ENCODE results near the gene ERC2.

The ERC2 gene

GRCh38 chr3:55641964-55642363 is 826.3 kb downstream of the ERC2 start:
- no peak for DNase-seq (ENCODE audit: low read depth)

DNA sequence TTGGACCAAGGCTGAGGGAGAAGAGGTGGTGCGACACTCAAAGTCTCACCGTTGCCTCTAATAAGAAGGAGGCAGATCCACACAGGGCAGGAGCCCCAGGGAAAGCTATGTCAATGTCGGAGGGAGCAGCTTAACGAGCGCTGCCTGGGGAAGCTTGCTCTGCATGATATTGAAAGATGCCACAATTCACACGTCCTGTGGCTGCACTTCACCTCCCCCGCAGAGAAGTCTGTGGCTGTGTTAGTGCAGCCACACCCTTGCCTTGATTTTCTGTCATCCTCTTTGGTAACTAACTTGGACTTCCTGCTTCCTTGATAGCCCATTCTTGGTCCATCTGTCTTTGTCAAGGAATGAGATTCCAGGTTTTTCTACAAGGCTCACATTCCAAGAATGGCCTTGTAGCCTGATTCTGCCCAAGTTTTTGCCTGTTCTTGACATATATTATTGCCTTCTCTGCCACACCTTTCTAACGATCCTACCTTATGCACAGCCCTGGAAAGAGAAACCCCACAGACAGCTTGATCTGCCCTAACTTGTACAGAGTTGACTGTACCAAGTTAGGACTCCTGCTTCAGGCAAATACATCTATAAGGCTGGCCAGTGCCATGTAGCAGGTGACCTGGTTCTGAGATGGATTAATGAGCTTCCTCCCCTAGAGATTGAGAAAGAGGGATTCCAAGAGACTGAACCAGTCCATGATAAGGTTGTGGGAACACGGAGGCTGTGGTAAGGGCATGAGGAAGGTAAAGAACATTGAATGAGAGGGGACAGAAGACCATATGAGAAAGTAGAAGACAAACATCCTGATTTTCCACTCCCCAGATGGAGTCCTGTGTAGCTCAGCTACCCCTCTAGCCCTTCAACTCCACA is 828.1 kb downstream of the ERC2 start:
- no peak for DNase-seq (ENCODE audit: low read depth)

DNA sequence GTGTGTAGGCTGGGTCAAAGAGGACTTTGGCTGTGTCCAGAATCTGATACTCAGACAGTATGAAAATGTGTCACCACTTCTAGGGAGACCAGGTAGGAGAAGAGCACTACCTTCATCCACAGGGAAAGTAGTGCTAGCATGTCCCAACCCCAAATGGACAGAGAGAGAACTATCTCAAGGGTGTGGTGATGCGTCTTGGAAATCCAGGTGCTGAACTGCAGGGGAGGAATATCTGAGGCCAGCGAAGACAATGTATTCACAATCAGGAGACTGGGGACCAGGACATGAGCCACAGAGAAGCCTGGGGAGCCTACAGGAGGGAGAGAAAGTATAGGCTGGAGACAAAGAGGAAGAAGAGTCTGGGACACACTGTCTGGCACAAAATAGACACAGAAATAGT is 829.1 kb downstream of the ERC2 start:
- no peak for DNase-seq (ENCODE audit: low read depth)

GRCh38 chr3:55637906-55638638 is 830.2 kb downstream of the ERC2 start:
- DNase-seq (ENCODE audit: low read depth), result no peak

DNA sequence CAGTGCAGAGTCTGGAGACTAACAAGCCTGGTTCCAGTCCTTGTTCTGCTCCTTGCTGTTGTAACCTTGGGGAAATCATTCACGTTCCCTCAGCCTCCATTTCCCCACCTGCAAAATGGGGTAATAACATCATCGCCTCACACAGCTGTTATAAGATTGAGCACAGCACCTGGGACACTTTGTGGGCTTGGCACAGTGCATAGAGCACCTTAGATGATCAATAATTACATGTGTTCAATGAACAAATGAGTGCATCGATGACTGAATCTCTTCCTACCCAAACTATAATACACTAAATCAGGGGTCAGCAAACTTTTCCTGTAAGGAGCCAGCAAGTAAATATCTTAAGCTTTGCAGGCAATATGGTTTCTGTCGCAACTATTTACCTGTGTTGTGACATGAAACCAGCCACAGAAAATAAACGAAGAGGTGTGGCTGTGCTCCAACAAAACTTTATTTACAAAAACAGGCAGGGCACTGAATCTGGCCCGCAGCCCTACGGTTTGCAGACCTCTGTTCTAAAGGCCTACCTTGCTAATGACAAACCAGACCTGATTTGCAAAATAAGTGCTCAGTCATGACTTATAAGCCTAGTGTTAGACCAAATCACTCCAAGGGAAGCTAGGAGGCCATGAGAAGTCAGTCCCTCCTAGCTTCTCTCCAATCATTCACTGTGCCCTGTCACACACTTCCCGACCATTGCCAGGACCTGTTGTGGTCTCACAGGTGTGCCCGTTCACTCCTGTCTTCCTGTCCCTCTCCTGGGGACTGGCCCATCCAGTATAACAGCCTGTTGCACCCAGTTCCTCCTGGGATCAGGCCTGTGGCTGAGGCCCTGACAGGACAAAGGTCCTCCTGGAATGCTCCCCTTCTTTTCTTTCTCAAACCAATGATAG is 831.7 kb downstream of the ERC2 start:
- DNase-seq (ENCODE audit: low read depth), result no peak

DNA sequence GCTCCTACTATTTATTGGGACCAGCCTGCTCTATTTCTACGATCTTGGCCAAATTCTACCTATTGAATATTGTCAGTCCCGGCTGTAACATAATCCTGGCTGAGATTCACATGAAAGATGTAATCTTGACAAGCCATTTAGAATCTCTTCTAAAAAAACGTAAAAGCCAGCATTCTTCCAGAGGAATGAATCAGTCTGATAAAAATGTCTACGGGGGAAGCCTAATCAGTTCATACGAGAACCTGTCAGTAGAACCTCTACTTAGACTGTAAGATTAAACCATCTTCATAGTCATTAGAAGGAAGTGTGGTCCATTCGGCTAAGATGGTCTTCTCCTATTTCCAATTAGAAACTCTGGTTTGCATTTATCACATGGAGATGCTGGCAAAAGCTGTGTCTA is 833.9 kb downstream of the ERC2 start:
- DNase-seq (ENCODE audit: low read depth), result no peak

DNA sequence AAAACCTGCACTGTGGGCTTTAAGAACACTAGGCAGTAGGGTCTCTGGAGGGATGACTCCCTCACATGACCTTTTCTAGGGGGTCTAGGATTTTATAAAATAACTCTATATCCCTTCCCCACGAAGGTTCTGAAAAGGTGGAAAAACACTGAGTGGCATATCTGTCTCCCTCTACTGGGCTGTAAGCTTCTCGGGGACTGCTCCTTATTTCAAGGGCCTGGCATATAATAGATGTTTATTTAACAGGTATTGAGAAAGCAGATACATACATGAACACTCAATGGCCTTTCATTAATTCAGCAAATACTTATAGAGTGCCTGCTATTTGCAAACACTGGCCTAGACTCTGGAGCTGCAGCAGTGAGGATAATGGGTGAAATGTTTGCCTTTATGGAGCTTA is 834.9 kb downstream of the ERC2 start:
- no peak for DNase-seq (ENCODE audit: low read depth)

DNA sequence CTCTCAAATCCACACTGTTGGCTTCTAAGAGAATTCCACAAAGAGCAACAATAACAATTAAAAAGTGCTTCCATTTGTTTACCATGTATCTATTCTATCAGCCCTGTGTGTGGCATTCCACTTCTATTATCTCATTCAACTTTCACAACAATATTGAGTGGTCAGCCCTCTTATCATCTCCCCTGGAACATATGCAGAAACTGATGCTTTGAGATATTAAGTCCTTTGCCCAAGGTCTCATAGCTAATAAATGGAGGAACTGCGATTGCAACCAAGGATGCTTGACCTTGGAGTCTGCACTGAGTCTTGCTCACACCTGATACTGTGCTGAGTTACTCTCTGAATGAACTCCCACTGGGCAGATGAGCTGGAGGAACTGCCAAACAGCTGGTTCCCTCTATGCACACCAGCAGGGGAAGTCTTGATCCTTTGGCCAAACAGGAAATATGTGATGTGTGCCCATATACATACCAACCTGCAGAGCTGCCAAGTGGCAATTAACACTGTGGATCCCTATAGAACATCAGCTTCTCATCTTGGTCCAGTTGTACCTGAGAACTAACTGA is 836.4 kb downstream of the ERC2 start:
- no peak for DNase-seq (ENCODE audit: low read depth)

DNA sequence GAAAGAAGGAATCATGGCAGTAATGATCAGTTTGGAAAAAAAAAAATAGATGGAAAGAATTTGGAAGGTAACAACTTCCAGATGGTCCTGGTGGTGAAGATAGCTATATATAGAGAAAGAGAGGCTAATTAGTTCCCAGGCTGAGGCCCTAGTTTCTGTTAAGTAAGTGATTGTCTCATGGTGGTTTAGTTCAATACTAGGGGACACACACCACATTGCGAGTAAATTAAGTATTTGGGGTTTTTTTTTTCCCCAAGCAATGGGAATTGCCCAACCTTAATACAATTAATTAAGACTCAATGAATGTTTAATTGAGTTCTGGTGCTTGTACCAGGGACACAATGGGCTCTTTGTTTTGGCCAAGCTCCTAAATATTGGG is 837.4 kb downstream of the ERC2 start:
- no peak for DNase-seq (ENCODE audit: low read depth)

DNA sequence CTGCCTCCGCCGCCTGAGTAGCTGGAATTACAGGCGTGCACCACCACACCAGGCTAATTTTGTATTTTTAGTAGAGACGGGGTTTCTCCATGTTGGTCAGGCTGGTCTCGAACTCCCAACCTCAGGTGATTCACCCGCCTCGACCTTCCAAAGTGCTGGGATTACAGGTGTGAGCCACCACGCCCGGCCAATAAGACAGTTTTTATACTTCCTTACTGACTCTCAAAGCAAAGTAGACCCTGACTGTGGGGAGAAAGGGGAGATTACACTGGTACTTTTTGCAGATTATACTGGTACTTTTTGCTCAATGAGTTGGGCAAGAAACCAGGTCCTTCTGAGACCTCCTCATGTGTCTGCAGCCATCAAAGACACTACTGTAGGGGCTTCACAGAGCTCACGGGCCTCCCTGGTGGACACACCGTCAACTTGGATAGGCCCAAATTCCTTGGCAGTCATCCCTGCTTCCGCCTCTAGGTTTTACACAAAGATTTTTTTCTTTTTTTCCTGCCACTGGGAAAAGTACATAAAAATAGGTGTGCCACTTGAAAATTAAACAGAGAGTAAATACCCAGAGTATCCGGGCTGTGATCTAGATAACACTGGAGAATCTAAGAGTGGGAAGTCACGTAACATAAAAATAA is 837.9 kb downstream of the ERC2 start:
- no peak for DNase-seq (ENCODE audit: low read depth)

- DNase-seq (ENCODE audit: low read depth), result no peak
Observed at GRCh38 chr3:55629432-55629831, 838.8 kb downstream of the ERC2 start.

DNA sequence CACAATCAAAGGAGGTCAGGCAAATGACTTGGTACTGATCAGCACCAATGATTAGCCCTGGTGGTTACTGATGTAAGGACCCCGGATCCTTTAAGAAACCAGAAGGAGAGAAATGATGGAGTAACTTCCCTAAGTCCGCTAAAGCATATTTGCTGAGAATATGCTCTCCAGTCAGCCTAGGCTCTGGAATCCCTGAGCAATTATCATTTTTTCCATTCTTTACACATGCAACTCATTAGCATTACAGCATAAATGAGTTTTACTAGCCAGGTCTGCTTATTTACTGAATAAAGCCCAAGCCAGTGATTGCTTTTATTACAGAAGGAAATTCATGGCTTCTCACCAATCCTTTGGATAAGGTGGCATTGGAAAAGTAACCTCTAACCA is 842.0 kb downstream of the ERC2 start:
- DNase-seq (ENCODE audit: low read depth), result no peak

DNA sequence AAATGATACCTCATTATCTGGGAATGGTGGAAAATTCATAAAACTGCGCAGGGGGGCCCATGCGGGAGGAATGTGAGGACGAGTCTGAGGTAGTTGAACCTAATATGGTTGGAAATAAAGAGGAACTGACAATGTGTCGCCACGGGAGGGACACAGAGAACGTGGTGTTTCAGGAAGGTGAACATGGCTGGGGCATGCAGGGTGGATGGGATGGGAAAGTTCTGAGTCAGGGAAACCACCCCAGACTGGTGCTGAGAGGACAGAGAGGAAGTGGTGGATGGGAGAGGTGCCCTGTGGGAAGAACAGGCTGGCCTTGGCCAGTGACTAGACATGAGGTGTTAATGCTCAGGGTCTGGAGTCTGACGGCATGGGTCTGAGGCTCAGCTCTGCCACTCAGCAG is 844.0 kb downstream of the ERC2 start:
- DNase-seq (ENCODE audit: low read depth), result no peak

DNA sequence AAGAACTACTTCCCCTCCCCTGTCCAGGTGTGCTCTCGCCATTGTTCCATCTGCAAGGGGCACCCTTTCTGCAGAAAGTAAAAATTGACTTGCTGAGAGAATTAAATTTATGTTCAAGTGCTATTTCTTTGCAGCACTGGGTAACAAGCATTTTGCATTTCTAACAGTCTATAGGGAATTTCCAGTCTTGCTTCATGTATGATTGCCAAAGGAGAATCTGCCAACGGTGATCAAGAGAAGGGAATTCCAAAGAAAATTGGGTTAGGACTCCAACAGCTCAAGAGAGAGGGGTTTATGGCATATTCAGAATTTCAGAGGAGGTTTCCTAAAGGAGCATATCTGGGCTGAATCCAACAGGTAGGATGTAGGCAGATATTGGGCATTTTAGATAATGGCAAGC is 844.5 kb downstream of the ERC2 start:
- no peak for DNase-seq (ENCODE audit: low read depth)

GRCh38 chr3:55622733-55623132 is 845.5 kb downstream of the ERC2 start:
- DNase-seq (ENCODE audit: low read depth), result no peak

- no peak for DNase-seq (ENCODE audit: low read depth)
Observed at GRCh38 chr3:55622116-55622515, 846.2 kb downstream of the ERC2 start.

DNA sequence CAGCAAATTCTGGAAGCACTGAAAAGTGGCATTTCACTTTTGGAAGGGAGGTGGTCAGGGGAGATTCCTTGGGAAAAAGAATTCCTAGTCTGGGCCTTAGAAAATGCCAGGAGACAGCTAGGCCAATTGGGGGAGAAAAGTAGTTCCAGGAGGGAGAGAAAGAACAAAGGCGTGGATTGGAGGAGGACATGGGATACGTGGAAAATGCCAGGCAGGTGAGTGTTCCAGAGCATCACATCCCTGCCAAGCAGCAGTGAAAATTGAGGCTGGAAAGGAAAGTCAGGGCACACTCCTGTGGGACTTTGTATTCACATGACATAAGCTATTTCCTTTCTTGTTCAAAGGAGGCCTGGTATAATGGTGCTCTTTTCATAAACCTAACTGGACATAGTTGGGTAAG is 846.6 kb downstream of the ERC2 start:
- DNase-seq (ENCODE audit: low read depth), result no peak

- no peak for DNase-seq (ENCODE audit: low read depth)
Observed at GRCh38 chr3:55621026-55621422, 847.2 kb downstream of the ERC2 start.

GRCh38 chr3:55620351-55621025 is 847.8 kb downstream of the ERC2 start:
- DNase-seq (ENCODE audit: low read depth), result no peak

DNA sequence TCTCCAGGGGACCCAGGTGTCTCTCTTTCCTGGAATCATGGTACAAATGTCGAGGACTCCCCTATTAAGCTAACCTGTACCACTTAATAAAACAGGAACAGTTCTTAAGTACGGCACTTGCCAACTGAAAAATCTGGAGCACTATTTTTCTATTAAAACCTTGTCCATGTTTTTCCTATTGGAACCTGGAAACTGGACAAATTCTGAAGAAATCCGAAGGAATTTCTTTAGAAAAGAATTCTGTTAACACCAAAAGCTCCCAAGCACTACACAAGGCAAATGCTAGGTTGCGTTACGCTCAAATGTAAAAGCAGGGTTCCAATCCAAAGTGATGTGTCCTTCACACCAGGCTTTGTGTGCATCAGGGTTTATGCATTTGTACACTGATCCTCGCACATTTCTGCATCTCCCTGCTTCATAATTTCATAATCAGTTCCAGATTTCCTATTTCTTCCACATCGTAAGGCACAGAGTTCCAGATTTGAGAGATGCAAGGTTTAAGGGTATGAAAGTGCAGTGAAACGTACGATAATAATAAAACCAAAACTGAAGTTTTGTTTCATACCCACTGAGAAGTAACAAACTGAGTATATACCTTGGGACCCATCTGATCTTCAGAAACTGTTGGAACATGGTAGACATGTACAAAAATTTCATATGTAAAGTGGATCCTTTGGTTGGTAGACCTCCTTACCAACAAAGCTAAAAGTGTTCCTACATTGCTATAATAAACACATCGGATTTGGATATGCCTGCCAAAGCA is 849.0 kb downstream of the ERC2 start:
- no peak for DNase-seq (ENCODE audit: low read depth)

All from activated T-cell treated with anti-CD3 and anti-CD28 coated beads for 24 hours (primary cell).